MM.1S (cell line): Measurements from ENCODE around the gene HLA-DQA2.

Source experiments
- CTCF ChIP-seq: fragments of 300-600 bp; sonication (generic); IDR thresholded peaks from 2 replicates; pipeline ENCODE4 v1.5.1; 2016; ENCODE audit warnings: antibody characterized with exemption, low read length, mixed read lengths
- EZH2 ChIP-seq: fragments of 300-600 bp; sonication (generic); optimal IDR thresholded peaks from 2 replicates; pipeline ENCODE3; 2017; ENCODE audit warnings: low read depth, mild to moderate bottlenecking, antibody characterized with exemption, low read length, mixed read lengths

- TF ChIP-seq CTCF: no peak
- TF ChIP-seq EZH2: no peak
Measured at GRCh38 chr6:32774426-32774825, 33.2 kb downstream of the HLA-DQA2 start.
